ENCODE data around the gene SLC9C2.

DNA sequence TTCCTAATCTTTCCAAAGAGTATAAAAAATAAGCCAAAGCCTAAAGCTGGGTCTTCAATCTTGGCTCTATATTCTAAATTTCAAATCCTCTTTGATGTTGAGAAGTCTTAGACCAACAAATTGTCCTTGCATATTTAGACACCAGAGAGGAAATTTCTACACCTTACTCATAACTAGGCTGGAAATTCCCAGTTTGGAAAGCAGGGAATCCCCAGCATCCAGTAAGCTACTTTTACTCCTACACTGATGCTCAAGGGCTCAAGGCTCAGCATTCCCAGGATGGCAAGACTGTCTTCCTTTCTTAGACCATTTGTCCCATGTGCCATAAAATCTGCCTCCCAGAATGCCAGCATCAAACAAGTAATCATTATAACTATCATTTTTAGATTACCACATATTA lies 97.5 kb downstream of the SLC9C2 start:
- TF ChIP-seq, protein P1, sequence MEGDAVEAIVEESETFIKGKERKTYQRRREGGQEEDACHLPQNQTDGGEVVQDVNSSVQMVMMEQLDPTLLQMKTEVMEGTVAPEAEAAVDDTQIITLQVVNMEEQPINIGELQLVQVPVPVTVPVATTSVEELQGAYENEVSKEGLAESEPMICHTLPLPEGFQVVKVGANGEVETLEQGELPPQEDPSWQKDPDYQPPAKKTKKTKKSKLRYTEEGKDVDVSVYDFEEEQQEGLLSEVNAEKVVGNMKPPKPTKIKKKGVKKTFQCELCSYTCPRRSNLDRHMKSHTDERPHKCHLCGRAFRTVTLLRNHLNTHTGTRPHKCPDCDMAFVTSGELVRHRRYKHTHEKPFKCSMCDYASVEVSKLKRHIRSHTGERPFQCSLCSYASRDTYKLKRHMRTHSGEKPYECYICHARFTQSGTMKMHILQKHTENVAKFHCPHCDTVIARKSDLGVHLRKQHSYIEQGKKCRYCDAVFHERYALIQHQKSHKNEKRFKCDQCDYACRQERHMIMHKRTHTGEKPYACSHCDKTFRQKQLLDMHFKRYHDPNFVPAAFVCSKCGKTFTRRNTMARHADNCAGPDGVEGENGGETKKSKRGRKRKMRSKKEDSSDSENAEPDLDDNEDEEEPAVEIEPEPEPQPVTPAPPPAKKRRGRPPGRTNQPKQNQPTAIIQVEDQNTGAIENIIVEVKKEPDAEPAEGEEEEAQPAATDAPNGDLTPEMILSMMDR (IDR thresholded peaks at IDR 0.05; ENCODE audit: low read length): no peak
- TF ChIP-seq EZH2phosphoT487 (IDR thresholded peaks at IDR 0.05; ENCODE audit: low read length): no peak

All from MM.1S (cell line).